Coronary artery (tissue), 2 donors: ENCODE results near the gene UBE2G1.
"Not testable (repeated sequence)": the region's sequence is repeated elsewhere in the genome, so short reads cannot be mapped to it uniquely, and the experiment has no call there.

Experiments used
- DNase-seq: peaks from one replicate; pipeline ENCODE4 v3.0.0-alpha.2; 2017; ENCODE audit warnings: low spot score
- H3K27ac ChIP-seq, 2 donors: fragments of 200-600 bp; sonication (generic); one replicate each; pipeline ENCODE4 v1.5.1; 2016 to 2019
- H3K4me3 ChIP-seq: fragments of 200-600 bp; sonication (generic); 2 replicates; pipeline ENCODE4 v1.5.1; 2016; ENCODE audit warnings: mild to moderate bottlenecking, moderate library complexity
- TF ChIP-seq, protein P1 (sequence below): fragments of 200-600 bp; sonication (generic); IDR thresholded peaks from one replicate; pipeline ENCODE4 v1.5.1; 2019; ENCODE audit warnings: antibody characterized with exemption

UBE2G1 gene

GRCh38 chr17:4375039-4375748, 8.7 kb upstream of the UBE2G1 start:
- no peak overlapping the region for H3K27ac ChIP-seq
- TF ChIP-seq, protein P1, sequence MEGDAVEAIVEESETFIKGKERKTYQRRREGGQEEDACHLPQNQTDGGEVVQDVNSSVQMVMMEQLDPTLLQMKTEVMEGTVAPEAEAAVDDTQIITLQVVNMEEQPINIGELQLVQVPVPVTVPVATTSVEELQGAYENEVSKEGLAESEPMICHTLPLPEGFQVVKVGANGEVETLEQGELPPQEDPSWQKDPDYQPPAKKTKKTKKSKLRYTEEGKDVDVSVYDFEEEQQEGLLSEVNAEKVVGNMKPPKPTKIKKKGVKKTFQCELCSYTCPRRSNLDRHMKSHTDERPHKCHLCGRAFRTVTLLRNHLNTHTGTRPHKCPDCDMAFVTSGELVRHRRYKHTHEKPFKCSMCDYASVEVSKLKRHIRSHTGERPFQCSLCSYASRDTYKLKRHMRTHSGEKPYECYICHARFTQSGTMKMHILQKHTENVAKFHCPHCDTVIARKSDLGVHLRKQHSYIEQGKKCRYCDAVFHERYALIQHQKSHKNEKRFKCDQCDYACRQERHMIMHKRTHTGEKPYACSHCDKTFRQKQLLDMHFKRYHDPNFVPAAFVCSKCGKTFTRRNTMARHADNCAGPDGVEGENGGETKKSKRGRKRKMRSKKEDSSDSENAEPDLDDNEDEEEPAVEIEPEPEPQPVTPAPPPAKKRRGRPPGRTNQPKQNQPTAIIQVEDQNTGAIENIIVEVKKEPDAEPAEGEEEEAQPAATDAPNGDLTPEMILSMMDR: no peak
- DNase-seq: no peak

GRCh38 chr17:4369557-4370230, 3.2 kb upstream of the UBE2G1 start:
- Histone ChIP-seq H3K4me3 (no peak overlapping the region), H3K27ac (no peak overlapping the region)
- TF ChIP-seq, protein P1: no peak
- DNase-seq: no peak

More at GRCh38 chr17:4375039-4375748, 8.7 kb upstream of the UBE2G1 start:
- no peak overlapping the region for H3K4me3 ChIP-seq

DNA sequence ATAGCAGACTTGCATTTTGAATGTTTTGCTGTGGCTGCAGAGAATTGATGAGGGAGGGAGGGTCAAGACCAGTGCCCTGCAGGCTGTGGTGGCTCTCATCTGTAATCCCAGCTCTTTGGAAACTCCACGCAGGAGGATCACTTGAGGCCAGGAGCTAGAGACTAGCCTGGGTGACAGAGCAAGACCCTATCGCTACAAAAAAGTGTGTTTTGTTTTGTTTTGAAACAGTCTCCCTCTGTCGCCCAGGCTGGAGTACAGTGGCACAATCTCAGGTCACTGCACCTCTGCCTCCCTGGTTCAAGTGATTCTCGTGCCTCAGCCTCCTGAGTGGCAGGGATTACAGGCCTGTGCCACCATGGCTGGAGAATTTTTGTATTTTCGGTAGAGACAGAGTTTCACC, 1.9 kb upstream of the UBE2G1 start:
- H3K4me3 ChIP-seq: no peak overlapping the region

GRCh38 chr17:4367177-4367576, 702 bp upstream of the UBE2G1 start:
- H3K27ac ChIP-seq: peak overlapping the region in 1 of 2 donors; percentile 97
- H3K4me3 ChIP-seq: peak overlapping the region; percentile 96
- not testable (repeated sequence) for DNase-seq

More for the DNA sequence above, 1.9 kb upstream of the UBE2G1 start:
- no peak overlapping the region for H3K27ac ChIP-seq
- TF ChIP-seq, protein P1: no peak
- DNase-seq: no peak

DNA sequence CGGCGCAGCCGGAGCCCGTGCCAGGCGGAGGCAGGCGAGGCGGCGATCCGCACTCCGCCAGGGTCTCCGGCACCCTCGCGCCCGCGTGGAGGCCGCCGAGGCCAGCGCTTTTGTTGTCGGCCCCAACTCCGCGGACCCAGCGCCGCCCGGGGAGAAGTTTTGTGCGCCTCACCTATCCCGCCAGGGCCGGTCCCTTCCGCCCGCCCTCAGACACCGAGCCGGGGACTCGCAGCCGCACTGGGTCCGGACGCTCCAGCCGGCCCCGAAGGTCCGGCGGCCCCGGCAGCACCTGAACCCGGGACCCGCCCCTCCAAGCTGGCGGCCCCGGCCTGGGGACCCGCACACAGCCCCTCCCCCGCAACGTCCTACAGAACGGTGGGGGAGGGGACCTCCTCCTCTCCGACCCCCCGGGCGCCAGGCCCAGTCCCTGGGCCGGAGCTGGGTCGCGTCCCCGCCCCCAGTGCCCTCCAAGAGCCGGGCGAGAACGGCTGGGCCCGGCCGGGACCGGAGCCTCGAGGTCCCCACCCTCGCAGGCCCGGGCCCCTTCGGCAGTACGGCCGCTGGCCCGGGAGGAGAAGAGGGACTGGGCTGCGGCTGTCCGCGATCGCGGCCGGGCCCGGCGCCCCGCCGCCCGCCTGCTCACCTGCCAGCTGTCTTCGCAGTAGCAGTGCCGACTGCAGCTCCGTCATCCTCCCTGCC, 698 bp downstream of the UBE2G1 start:
- TF ChIP-seq, protein P1: no peak
- no peak for DNase-seq
- peak overlapping the region; percentile 96 for H3K4me3 ChIP-seq
- peak overlapping the region; percentile 91 to 97 for H3K27ac ChIP-seq

DNA sequence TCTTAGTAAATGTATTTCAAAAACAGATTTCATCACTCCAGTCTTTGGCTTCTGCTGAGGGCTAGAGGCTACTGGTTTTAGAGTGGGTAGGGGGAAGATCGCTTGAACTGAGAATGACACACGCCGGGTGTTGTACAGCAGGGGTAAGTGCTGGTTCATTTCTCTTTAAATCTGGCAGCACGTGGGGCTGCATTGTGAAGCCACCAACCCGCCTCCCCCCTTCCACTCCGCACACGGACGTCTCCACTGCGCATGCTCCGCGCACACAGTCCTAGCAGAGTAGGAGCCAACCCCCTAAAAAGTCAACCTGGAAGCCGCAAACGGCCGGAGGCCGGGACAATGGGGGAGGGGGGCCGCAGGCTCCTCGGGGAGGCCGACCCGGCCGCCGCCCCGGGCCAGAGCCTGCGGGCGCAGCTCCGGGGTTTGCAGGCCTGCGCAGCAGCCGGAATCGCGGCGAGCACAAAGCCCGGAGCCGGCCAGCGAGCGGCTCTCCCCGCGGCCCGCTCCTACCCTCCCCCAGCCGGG, 1.3 kb downstream of the UBE2G1 start:
- TF ChIP-seq, protein P1: no peak
- Histone ChIP-seq H3K4me3 (peak overlapping the region; percentile 96), H3K27ac (peak overlapping the region; percentile 91 to 97)
- peak; percentile 90 for DNase-seq

DNA sequence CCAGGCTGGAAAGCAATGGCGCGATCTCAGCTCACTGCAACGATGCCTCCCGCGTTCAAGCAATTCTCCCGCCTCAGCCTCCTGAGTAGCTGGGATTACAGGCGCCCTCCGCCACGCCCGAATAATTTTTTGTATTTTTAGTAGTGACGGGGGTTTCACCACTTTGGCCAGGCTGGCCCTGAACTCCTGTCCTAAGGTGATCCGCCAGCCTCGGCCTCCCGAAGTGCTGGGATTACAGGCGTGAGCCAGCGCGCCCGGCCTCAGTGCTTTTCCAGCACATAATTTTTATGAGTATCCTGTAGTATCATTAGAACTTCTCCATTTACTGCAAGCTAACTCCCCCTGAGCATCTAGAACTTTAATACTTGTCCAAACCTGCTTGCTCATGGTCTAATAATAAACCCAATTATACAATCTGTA, 1.8 kb downstream of the UBE2G1 start:
- TF ChIP-seq, protein P1: no peak
- Histone ChIP-seq H3K4me3 (peak overlapping the region; percentile 96), H3K27ac (peak overlapping the region; percentile 91 to 97)
- DNase-seq: no peak
